Stimulated activated CD4-positive, alpha-beta T cell treated with anti-CD3 and anti-CD28 coated beads, Interleukin-15, amount 100 ng/mL, for 1 hour (primary cell): Measurements from ENCODE around the gene PLAC8L1.

Experiments
- DNase-seq, 2 donors: peaks; one replicate each; pipeline ENCODE4 v3.0.0-alpha.2; 2020; ENCODE audit warnings: low read depth in 1 of 2, low spot score in 1 of 2

Gene PLAC8L1

GRCh38 chr5:146081556-146081955, 23.8 kb downstream of the PLAC8L1 start:
- no peak for DNase-seq

- DNase-seq, result no peak
These were observed 25.5 kb downstream of the PLAC8L1 start for GRCh38 chr5:146079695-146080373.

GRCh38 chr5:146078566-146078965, 26.8 kb downstream of the PLAC8L1 start:
- DNase-seq, result no peak

- no peak for DNase-seq
These were observed 28.9 kb downstream of the PLAC8L1 start for GRCh38 chr5:146076455-146076854.

- no peak for DNase-seq
These were observed 29.3 kb downstream of the PLAC8L1 start for GRCh38 chr5:146076028-146076427.

- DNase-seq, result no peak
These were observed 32.0 kb downstream of the PLAC8L1 start for GRCh38 chr5:146073239-146073900.

GRCh38 chr5:146072595-146072994, 32.8 kb downstream of the PLAC8L1 start:
- DNase-seq, result no peak

- no peak for DNase-seq
These were observed 34.2 kb downstream of the PLAC8L1 start for GRCh38 chr5:146071171-146071570.

- DNase-seq, result no peak
These were observed 34.6 kb downstream of the PLAC8L1 start for GRCh38 chr5:146070746-146071145.

- no peak for DNase-seq
These were observed 35.6 kb downstream of the PLAC8L1 start for GRCh38 chr5:146069780-146070099.

- DNase-seq, result no peak
These were observed 36.2 kb downstream of the PLAC8L1 start for GRCh38 chr5:146068977-146069779.

GRCh38 chr5:146068206-146068605, 37.2 kb downstream of the PLAC8L1 start:
- no peak for DNase-seq

GRCh38 chr5:146066968-146067367, 38.4 kb downstream of the PLAC8L1 start:
- no peak for DNase-seq

GRCh38 chr5:146060221-146060585, 45.2 kb downstream of the PLAC8L1 start:
- DNase-seq, result no peak

GRCh38 chr5:146059460-146060220, 45.7 kb downstream of the PLAC8L1 start:
- no peak for DNase-seq

GRCh38 chr5:146055432-146055831, 49.9 kb downstream of the PLAC8L1 start:
- no peak for DNase-seq

GRCh38 chr5:146052780-146053179, 52.6 kb downstream of the PLAC8L1 start:
- no peak for DNase-seq

- no peak for DNase-seq
These were observed 53.7 kb downstream of the PLAC8L1 start for GRCh38 chr5:146051678-146052077.

- no peak for DNase-seq
These were observed 55.3 kb downstream of the PLAC8L1 start for GRCh38 chr5:146050086-146050485.

GRCh38 chr5:146049704-146050026, 55.7 kb downstream of the PLAC8L1 start:
- no peak for DNase-seq

- no peak for DNase-seq
These were observed 56.2 kb downstream of the PLAC8L1 start for GRCh38 chr5:146048994-146049703.
